Stimulated activated CD4-positive, alpha-beta T cell treated with anti-CD3 and anti-CD28 coated beads, Interleukin-1b, Interleukin-23, amount 100 ng/mL, for 1 hour (primary cell): Measurements from ENCODE around the gene COMMD3.

Source experiments
- DNase-seq, 2 donors: peaks; one replicate each; pipeline ENCODE4 v3.0.0-alpha.2; 2020; ENCODE audit warnings: low read depth in 2 of 2

COMMD3 gene

DNA sequence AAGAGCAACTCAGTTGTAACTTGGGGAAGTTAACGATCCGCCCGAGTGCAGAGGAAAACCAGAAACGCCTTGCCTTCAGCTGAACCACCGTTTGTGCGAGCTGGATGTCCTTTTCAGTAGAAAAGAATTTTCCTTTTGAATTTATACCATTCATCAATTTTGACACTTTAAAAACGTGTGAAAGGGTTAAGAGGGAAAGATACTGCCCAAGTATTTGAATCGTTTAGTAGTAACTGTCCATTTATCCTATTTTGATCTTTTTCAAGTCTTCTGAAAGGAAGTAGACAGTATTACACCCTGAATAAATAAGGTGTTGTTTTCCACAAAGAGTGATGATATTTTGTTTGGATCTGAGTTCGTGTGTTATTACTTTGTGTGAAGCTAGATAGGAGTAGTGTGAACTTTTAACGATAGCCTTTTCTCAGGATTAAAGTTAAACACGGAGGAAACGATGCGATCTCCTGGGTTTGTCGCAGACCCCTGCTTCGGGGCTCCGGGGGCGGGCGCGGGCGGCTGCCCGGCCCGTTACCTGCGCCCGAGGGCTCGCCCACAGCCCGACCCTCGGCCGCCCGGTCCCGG is 3.9 kb downstream of the COMMD3 start:
- no peak for DNase-seq

DNA sequence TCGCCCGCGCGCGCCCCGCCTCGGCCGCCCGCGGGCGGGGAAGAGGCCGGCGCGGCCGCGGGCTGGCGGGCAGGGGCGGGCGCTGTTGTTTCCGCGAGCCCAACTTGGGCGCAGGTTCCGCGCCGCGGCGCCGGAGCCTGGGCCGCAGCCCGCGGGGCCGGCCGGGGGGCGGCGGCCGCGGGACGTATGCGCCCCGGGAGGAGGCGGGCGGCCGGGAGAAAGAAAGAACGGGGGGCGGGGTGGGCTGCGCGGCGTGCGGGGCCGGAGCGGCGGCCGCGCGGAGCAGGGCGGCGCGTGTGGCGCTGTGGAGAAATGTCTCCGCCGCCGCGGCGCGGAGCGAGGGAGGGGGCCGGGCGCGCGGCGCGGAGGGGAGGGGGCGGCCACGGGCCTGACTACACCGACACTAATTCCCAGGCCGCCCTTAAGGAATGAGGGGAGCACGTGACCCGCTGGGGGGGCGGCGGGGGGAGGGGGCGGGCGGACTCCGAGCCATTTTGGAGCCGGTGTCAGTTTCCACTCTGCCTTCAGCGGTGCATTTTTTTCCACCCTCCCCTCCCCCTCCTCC is 4.5 kb downstream of the COMMD3 start, which contains the start of gene BMI1:
BMI1 (plus strand) TSS at position 509 of the 565 bp plus-strand sequence. CDS start 5,351 bp downstream, outside the sequence.
- no peak for DNase-seq

DNA sequence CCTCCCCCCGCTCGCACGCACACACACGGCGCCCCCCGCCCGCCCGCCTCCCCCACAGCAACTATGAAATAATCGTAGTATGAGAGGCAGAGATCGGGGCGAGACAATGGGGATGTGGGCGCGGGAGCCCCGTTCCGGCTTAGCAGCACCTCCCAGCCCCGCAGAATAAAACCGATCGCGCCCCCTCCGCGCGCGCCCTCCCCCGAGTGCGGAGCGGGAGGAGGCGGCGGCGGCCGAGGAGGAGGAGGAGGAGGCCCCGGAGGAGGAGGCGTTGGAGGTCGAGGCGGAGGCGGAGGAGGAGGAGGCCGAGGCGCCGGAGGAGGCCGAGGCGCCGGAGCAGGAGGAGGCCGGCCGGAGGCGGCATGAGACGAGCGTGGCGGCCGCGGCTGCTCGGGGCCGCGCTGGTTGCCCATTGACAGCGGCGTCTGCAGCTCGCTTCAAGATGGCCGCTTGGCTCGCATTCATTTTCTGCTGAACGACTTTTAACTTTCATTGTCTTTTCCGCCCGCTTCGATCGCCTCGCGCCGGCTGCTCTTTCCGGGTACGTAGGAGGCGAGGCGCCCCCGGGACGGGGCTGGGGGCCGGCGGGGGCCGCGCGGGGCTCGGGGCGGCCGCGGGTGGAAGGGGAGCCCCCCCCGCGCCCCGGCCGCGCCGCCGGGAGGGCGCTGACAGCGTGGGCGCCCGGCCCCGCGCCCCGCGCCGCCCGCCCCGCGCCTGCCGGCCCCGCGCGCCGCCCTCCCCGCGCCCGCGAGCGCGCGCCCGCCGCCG is 5.2 kb downstream of the COMMD3 start:
- DNase-seq = no peak

DNA sequence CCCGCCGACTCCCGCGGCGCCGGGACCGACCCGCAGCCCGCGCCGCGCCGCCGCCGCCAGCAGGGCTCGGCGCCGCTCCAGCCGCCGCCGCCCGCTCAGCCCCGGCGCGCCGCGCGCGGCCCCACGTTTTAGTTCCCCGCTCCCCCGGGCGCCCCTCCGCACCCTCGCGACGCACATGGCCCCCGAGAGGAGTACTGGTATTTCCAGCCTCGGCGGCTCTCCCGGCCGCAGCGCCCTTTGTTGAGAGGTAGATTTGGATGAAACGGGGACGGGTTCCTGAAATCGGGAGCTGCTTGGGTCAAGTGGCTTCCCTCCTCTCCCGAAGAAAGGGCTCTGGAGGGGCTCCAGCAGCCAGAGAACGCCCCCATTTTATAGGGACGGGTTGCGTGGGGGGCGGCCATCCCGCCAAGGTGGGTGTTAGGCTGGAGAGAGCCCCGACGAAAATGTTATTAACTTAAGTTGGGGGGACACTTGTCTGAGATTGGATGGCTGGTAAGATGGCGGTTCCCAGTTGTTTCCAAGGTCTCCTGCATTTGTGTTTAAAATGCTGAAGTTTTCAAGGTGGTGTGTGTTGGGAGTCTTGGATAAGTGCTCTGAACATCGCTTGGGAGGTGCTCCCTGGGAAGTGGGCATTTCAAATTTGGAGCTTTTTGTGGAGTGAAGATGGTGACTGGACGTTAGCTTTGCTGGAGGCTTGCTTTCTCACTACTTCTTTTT is 5.9 kb downstream of the COMMD3 start:
- no peak for DNase-seq

DNA sequence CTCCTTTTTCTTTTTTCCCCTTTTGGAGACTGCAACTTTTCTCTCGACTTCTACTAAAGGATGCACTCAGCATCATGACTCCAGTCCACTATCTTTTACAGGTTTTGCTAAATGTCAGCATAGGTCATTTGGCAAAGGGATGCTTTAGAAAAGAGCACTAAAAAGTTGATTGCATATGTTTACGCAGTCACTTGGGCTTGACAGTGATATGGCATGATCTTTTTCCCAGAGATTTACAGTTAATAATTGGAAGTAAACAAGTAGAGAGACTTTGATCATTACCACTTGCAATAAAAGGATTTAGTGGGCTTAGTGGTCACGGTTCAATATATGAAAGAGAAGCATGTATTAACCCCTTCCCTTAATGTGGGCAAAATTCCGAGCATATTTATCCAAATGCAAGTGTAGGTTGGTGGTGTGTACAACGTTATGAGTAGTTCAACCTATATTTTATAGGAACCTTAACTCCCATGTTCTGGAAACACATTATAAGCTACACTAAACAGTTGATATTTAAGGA is 6.5 kb downstream of the COMMD3 start:
- DNase-seq = no peak

DNA sequence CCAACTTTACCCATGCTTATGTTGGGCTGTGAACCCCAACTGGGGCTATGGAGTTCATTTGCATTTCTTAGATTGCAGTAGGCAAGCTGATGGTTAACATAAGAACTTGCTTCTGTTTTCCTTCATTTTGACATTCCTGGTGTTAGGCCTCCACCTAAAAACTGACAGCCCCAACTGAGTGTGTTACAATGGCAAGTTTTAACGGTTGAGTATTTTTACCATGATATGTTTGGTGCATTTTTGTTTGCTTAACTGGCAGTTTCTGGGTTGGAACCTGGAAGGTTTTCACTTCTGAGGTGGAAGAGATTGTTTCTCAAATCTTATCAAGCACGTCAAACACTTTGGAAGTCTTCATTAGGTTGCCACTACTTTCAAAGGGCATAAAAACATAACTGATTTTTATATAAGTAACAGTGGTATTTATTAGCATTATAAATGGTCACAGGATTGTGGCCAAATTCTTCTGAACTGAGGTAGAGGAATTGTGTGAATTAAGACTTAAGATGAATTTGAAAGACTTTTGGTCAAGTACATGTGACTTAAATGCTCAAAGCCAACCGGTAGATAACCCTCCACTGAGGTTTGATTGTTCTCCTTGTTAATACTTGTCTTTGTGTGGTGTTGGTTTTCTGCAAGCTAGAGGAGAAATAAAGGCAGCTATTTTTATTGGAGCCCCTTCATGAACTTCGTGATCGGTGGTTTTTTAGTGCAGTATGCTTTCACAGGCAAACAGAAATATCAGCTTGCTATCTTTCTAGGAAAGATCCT is 7.5 kb downstream of the COMMD3 start:
- DNase-seq = no peak

DNA sequence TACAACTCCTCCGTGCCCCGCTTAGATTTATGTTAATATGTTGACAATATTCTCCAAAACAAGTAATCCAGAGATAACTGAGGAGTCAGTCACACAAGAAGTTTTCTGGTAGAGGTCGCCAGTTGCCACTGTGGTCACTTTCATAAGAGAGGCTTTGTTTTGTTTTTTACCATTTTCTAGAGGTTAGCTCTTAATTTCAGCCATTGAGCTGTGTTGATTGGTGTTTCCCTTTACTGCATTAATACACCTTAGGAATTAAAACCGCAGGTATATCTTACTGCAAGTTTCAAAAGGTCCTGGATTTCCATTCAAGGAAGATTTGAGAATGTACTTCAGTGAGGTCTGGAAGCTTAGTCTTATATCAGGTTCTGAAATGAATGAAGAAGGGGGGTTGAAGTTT is 8.2 kb downstream of the COMMD3 start:
- no peak for DNase-seq

DNA sequence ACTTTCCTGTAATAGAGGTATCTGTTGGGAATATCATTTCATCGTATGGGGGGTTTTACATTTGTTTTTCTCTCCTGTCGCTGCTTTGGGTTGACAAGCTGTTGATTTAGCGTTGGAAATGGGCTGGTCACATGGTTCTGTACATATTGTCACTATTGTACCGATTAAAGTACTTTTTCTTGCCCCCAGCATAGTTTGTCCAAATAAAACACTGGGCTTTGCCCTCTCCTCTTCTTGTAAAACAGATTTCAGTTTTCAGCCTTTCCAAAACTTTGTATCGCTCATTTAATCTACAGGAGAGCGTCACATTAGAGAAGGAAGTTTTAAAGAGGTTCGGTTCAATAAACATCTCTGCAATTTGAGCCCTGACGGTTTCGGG is 8.7 kb downstream of the COMMD3 start:
- DNase-seq = no peak

DNA sequence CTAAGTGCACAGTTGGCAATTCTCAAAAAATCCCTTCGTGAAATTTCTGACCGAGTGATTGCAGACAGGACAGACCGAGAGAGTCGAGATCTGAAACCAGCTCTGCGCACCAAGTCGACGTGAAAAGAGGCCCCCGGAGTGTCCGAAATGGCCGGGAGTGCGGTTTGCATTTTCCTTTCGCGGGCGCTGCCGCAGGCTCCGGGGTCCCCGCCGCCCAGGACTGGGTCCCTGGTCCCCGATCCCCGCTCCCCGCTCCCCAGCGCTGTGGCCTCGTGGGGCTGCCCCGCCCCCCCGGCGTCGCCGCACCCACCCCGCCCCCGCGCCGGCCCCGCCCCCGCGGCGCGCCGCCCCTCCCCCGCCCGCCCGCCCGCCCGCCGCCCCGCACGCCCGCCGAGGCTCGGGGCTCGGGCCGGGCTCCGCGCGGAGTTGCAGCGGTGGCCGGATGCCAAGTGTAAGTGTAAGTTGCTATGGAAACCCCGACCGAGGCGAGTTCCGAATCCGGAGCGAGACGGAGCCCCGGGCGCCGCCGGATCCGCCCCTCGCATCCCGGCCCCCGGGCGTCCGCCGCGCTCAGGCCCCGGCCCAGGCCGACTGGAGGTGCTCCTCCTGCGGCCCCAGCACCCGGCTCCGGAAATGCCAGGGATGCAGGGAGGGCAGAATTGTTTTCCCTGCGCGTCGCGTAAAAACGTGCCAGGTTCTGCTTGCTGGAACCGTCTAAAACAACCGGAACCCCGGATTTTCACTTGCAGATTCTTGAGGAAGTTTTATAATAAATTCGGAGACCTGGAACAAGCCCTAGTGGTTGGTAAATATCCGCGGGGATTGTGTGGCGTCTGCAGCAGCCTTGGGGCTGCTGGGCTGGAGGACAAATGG is 9.3 kb downstream of the COMMD3 start:
- DNase-seq = no peak

DNA sequence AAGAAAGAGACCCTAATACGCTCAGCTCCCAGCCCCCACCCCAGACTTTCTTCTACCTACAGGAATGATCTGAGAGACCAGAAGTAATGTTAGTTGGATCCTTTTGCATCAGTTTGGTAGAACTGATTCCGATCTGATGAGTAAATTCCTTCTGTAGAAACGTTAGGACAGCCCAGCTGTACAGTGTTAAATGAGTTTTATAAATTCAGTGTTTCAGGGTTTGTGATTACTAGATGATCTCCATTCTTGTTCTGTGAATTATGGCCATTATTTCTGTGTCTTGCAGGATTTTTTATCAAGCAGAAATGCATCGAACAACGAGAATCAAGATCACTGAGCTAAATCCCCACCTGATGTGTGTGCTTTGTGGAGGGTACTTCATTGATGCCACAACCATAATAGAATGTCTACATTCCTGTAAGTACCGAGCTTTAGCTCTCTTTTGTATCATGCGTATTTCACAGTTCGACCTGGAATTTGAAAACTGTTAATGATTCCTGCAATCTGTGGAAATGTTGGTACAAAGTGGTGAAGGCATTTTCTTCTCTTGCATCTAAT is 10.0 kb downstream of the COMMD3 start:
- DNase-seq = no peak

DNA sequence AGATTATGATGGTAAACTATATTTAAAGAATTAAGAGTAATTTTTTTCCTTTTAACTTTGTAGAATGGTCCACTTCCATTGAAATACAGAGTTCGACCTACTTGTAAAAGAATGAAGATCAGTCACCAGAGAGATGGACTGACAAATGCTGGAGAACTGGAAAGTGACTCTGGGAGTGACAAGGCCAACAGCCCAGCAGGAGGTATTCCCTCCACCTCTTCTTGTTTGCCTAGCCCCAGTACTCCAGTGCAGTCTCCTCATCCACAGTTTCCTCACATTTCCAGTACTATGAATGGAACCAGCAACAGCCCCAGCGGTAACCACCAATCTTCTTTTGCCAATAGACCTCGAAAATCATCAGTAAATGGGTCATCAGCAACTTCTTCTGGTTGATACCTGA is 13.0 kb downstream of the COMMD3 start:
- DNase-seq = no peak

DNA sequence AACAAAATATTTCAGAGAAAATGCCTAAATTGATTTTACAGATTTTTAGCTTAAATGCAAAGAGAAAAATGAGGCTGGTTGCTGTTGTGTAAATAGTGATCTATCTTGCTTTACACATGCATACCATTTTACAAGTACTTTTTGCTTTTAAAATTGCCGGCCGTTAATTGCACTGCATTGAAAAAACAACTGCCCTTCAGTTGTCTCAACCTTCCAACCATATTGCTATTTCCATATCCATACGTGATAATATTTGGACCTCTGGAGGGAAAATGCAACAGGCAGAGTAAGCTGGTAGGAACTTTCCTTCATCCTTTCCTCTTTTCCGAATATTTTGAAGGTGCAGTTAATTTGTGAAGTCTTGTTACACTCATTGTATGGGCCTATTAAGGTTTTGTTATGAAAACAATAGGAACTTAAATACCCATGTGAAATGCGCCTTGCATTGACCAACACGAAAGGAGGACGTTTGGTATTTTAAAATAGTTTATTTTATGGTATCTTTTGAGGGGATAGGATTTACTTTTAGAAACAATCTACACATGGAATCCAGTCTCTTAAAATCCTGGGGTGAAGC is 16.0 kb downstream of the COMMD3 start:
- no peak for DNase-seq

DNA sequence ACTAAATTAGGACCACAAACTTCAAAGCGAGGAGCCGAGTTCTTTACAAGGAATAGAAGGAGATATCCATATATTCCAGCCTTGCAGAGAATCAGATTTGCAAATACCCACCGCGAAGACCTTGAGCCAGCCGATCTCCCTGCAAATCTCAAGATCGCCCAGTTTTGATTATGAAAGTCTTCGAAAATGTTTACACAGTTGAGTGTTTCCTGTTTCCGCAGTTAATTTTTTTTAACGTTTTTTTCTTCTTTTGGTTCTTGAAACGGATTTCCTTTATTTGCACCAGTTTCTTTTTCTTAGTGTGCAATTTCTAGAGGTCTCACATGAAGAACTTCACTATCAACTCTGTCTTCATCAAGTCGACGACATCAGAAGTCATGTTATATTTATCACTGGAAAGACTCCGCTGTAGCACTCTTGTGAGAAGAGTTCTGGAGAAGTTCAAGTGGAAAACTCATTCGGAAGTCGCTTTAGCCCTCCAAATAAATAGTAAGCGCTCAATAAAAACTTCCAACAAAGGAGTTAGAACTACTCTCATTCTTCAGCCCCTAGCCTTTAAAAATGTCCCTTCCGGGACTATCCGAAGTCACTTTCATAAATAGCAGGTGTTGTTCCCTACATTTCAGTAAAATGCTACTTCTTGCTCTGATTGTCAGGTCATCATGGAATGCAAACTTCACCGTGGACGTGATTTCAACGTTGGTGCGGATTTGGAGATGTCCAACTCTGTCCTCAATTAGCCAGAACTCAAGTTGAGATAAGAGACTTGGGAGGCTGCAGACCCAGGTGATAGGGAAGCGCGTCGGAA is 17.2 kb downstream of the COMMD3 start:
- no peak for DNase-seq

DNA sequence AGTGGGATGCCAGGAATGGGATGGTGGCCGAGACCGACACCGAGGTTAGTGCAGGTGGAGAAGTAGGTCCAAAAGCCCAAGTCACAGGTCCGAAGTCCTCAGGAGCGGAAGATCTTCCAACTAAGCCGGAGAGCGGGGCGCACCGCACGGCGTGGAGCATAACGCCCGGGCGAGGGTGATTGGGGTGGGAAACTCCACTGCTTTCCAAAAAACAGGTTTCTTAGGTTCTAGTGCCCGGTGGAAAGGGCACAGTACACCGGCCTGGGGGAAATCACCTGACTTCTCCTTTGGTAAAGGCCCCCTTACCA is 17.7 kb downstream of the COMMD3 start:
- DNase-seq = no peak

DNA sequence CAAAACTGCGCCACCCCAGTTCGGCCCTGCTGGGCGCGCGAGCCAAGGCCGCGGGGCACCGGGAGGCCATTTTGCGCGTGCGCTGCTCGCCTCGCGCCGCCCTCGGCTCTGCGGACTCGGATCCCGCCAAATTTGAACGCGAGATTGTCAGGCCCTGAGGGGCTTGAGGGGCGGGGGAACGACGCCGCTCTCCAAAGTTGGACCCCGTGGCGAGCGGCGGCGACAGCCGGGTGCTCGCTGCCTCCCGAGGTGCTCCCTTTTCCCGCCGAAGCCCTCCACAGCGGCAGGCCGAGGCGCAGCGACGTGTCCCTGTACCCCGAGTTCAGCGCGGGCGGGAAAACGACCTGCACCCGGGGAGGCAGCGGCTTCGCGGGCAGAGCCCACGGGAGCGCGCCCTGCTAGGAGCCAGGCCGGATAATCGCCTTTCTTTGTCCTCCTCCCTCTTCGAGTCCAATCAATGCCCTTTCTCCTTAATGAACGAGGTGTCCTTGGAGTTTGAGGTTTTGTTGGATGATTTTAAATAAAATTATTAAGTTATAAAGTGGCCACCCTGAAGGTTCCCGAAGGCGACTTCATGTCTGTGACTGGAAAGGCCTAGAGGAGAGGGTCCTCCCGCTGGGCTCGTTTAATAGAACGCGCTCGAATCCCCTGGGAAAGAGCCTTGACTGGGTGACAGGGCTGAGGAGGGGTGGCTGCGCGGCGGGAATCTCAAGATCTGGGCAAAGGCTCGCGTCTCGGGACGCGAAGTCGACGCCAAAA is 18.4 kb downstream of the COMMD3 start:
- DNase-seq = no peak

DNA sequence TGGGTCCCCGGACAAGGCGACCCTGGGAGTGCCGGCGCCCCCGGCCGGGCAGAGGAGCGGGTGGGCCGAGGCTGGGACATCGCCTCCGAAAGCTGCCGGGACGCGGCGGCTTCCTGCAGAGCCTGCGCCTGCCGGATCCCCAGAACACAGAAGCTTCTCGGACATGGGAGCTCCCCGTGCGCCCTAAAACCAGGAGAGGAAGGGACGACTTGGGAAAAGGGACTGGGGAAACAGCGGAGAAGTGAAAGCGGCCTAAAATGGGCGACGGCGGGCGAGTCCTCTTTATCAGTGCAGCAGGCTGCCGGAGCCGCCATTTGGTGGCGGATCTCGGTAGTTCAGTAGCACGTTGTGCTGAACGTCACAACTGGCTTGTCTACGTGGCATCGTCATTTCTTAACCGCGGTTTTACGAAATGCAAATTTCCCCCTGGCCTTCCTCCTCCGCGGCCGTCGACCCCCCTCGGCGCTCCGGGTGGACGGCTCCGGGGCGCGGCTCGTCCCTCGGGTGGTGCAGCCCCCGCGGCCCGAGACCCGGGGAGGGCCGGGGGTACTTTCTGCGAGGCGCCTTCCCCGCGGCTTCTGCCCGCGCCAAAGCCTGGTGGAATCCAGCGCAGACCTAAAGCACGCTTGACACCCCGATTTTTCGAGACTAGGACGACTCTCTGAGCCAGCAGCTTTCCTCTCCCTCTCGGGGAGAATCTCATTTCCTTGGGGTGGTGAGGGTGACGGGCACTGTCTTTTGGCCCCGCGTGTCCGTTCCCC is 19.2 kb downstream of the COMMD3 start:
- no peak for DNase-seq

DNA sequence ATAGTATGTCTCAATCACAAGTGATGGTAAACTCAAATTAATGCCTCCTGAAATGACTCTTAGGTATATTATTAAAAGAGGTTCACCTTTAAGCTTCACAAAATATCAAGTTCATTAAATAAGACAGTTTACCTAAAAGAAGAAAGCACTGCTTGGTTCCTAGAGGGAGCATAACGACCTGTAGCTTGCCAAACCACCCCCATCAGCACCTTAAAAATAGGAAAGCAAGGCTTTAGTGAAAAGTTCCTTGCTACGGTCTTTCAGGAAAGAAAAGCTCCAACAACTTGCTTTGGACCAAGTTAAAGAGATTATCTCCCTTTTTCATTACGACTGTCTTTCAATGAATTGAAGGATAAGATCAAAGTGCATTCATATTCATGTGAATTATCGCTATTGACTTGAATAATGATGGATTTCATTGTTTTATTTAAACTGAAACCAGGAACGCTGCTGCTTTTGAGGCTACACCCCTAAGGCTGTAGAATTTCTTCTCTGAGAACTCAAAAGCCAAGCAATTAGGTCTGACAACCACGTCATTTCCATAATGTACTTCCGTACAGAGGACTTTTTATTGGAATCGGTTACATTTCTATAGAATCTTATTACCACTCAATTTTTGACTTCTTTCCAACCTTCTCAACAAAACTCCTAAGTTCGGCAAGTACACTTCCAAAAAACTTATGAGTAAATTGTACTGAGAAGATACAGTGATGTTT is 22.2 kb downstream of the COMMD3 start:
- no peak for DNase-seq
